ENCODE measurements around the gene CYSLTR2.

GRCh38 chr13:48680756-48681392 lies 27.1 kb downstream of the CYSLTR2 start:
- TF ChIP-seq TAF1 (IDR thresholded peaks at IDR 0.05; ENCODE audit: borderline replicate concordance, low read depth, low read length) (no peak), POLR2A (IDR thresholded peaks at IDR 0.05; ENCODE audit: low read depth, low read length) (no peak)

Measured in GM12892 (cell line).